Liver (tissue), 9 donors: ENCODE data around the gene RHPN2. TPM values are rescaled to one million over a fixed set of nuclear protein-coding genes. Genes with fewer than 3 reads are reported as not detected.
"Not testable (repeated sequence)": the region's sequence is repeated elsewhere in the genome, so short reads cannot be mapped to it uniquely, and the experiment has no call there.

ENCODE experiments used
- DNase-seq: peaks from one replicate; pipeline ENCODE4 v3.0.0-alpha.2; 2017; ENCODE audit warnings: low spot score
- H3K27ac ChIP-seq, 2 donors: one replicate each; pipeline ENCODE4 v1.7.0; 2013; ENCODE audit warnings: inconsistent platforms in 2 of 2, low read length in 2 of 2, control low read depth in 1 of 2, low read depth in 1 of 2, mild to moderate bottlenecking in 1 of 2
- H3K27me3 ChIP-seq, 4 donors: one replicate each; pipeline versions ENCODE4 v1.6.1 to v1.7.0; 2013; ENCODE audit warnings: low read length in 3 of 4, inconsistent platforms in 1 of 4, mild to moderate bottlenecking in 1 of 4, moderate library complexity in 1 of 4; ENCODE audit not compliant: control insufficient read depth in 4 of 4, insufficient read depth in 4 of 4
- H3K36me3 ChIP-seq, 4 donors: one replicate each; pipeline versions ENCODE4 v1.6.1 to v1.7.0; 2013; ENCODE audit warnings: low read length in 3 of 4, mild to moderate bottlenecking in 3 of 4, low read depth in 1 of 4, moderate library complexity in 1 of 4; ENCODE audit not compliant: control insufficient read depth in 4 of 4, insufficient read depth in 3 of 4
- H3K4me1 ChIP-seq, 4 donors: one replicate each; pipeline versions ENCODE4 v1.6.1 to v1.7.0; 2013; ENCODE audit warnings: low read length in 3 of 4, mild to moderate bottlenecking in 3 of 4, moderate library complexity in 1 of 4; ENCODE audit not compliant: control insufficient read depth in 4 of 4, insufficient read depth in 4 of 4
- H3K4me3 ChIP-seq, 3 donors: one replicate each; pipeline versions ENCODE4 v1.6.1 to v1.7.0; 2013; ENCODE audit warnings: low read length in 3 of 3, control low read depth in 1 of 3, low read depth in 1 of 3, mild to moderate bottlenecking in 1 of 3
- H3K9ac ChIP-seq, 2 donors: one replicate each; pipeline ENCODE4 v1.7.0; 2013; ENCODE audit warnings: low read length in 2 of 2, mild to moderate bottlenecking in 2 of 2, moderate library complexity in 2 of 2, control low read depth in 1 of 2, low read depth in 1 of 2
- H3K9me3 ChIP-seq, 4 donors: one replicate each; pipeline versions ENCODE4 v1.6.1 to v1.7.0; 2013; ENCODE audit warnings: low read length in 3 of 4; ENCODE audit not compliant: control insufficient read depth in 4 of 4
- FOXA1 ChIP-seq: IDR thresholded peaks from 2 replicates; pipeline ENCODE4 v1.6.1; 2016; ENCODE audit warnings: antibody characterized with exemption
- FOXA2 ChIP-seq: IDR thresholded peaks from 2 replicates; pipeline ENCODE4 v1.6.1; 2016; ENCODE audit warnings: antibody characterized with exemption
- HNF4A ChIP-seq, 2 donors: conservative IDR thresholded peaks; 2 replicates each; pipeline ENCODE4 v1.6.1; 2016; ENCODE audit warnings: antibody characterized with exemption in 2 of 2, mild to moderate bottlenecking in 2 of 2
- RAD21 ChIP-seq, 2 donors: IDR thresholded peaks; 2 replicates each; pipeline ENCODE4 v1.6.1; 2016; ENCODE audit warnings: antibody characterized with exemption in 2 of 2, mild to moderate bottlenecking in 2 of 2
- RXRA ChIP-seq, 2 donors: IDR thresholded peaks; 2 replicates each; pipeline ENCODE4 v1.6.1; 2017 to 2018; ENCODE audit warnings: antibody characterized with exemption in 2 of 2, mild to moderate bottlenecking in 1 of 2
- SP1 ChIP-seq: IDR thresholded peaks from 2 replicates; pipeline ENCODE4 v1.6.1; 2018; ENCODE audit warnings: antibody characterized with exemption, mild to moderate bottlenecking
- YY1 ChIP-seq: IDR thresholded peaks from 2 replicates; pipeline ENCODE4 v1.6.1; 2016; ENCODE audit warnings: antibody characterized with exemption, mild to moderate bottlenecking
- ZBTB33 ChIP-seq: IDR thresholded peaks from 2 replicates; pipeline ENCODE4 v1.6.1; 2016; ENCODE audit warnings: antibody characterized with exemption
- WGBS: extraction: QIAGEN DNeasy Blood & Tissue Kit; methylation state at CpG from one replicate; pipeline ENCODE4 v1.1.7; 2013; 5-methylcytosine and 5-hydroxymethylcytosine counted together
- polyA plus RNA-seq, 2 donors: library from polyadenylated mRNA; stranded (reverse) in 1 of 2; unstranded in 1 of 2; fragments of 200-250 nt in 1 of 2; fragments of >200 nt in 1 of 2; fragmentation: Nextera tagmentation in 1 of 2; extraction: Ambion mirVana in 1 of 2; gene quantifications; one replicate each; pipeline versions ENCODE4 v1.2.1 to v1.2.3, GENCODE V29; 2013 to 2015
- total RNA-seq, 2 donors: library from RNA; depleted of rRNA; stranded (reverse); fragments of >200 nt; gene quantifications; one replicate each; pipeline ENCODE4 v1.2.3, GENCODE V29; 2014
- donor health status: healthy.
- donor health status: healthy.
- donor health status: healthy.
- donor health status: healthy.
- donor health status: healthy.

The RHPN2 gene
- total and polyA plus RNA-seq, 4 donors: 7.6 to 31.5 (median 9.8) TPM

- 87% methylated on average over 9 of the region's 9 CpGs for WGBS
- Histone ChIP-seq H3K4me3 (no peak overlapping the region), H3K9ac (no peak overlapping the region), H3K27me3 (no peaks in the 10 kb centered on the region), H3K27ac (peak overlapping the region in 1 of 2 donors; percentile 31), H3K4me1 (peaks cover 11 to 28% (median 20%) of the 10 kb centered on the region in 4 donors), H3K9me3 (peaks cover 0 to 2% (median 0%) of the 10 kb centered on the region in 4 donors), H3K36me3 (no peaks in the 10 kb centered on the region)
- no peak for DNase-seq
- TF ChIP-seq ZBTB33 (no peak), FOXA1 (no peak), RXRA (IDR thresholded peaks at IDR 0.05) (no peak), YY1 (no peak), RAD21 (IDR thresholded peaks at IDR 0.05) (no peak), HNF4A (conservative IDR thresholded peaks at IDR 0.05) (no peak)
Observed at GRCh38 chr19:33029746-33030303, 34.9 kb downstream of the RHPN2 start.

GRCh38 chr19:33026602-33027001 is 38.1 kb downstream of the RHPN2 start:
- not testable (repeated sequence) for H3K9me3 ChIP-seq, H3K27me3 ChIP-seq, H3K36me3 ChIP-seq, H3K9ac ChIP-seq, H3K4me3 ChIP-seq, DNase-seq
- 67% methylated on average over 5 of the region's 5 CpGs for WGBS
- Histone ChIP-seq H3K27ac (peak overlapping the region in 1 of 2 donors; percentile 54), H3K4me1 (peaks cover 5 to 17% (median 13%) of the 10 kb centered on the region in 4 donors)

GRCh38 chr19:33025468-33026238 is 39.0 kb downstream of the RHPN2 start:
- H3K36me3 ChIP-seq, H3K9ac ChIP-seq, H3K9me3 ChIP-seq, H3K27me3 ChIP-seq, DNase-seq, H3K4me3 ChIP-seq: not testable (repeated sequence)
- H3K27ac ChIP-seq: peak overlapping the region in 1 of 2 donors; percentile 54
- TF ChIP-seq FOXA2 (peak; percentile 5), RXRA (IDR thresholded peaks at IDR 0.05) (peak; percentile 19 to 42), HNF4A (conservative IDR thresholded peaks at IDR 0.05) (peak in 1 of 2 donors; percentile 62), SP1 (peak; percentile 24)
- peaks cover 5 to 17% (median 13%) of the 10 kb centered on the region in 4 donors for H3K4me1 ChIP-seq
- 38% methylated on average over 12 of the region's 12 CpGs for WGBS

- Histone ChIP-seq H3K4me1 (peaks cover 5 to 17% (median 13%) of the 10 kb centered on the region in 4 donors), H3K4me3 (no peak overlapping the region), H3K36me3 (peaks cover 2 to 12% (median 5%) of the 10 kb centered on the region in 4 donors), H3K27me3 (no peaks in the 10 kb centered on the region), H3K9ac (no peak overlapping the region), H3K9me3 (no peaks in the 10 kb centered on the region), H3K27ac (no peak overlapping the region)
- 90% methylated on average over 8 of the region's 8 CpGs for WGBS
- TF ChIP-seq FOXA2 (no peak), RAD21 (IDR thresholded peaks at IDR 0.05) (no peak)
- no peak for DNase-seq
Observed at GRCh38 chr19:33024398-33024797, 40.3 kb downstream of the RHPN2 start.
